Choroid plexus epithelial cell (primary cell): Measurements from ENCODE around the gene IL31RA.

Experiments used
- DNase-seq: peaks from one replicate; pipeline ENCODE4 v3.0.0-alpha.2; 2010; ENCODE audit warnings: low read depth
- H3K4me3 ChIP-seq: 2 replicates; pipeline ENCODE4 v1.5.1; 2011; ENCODE audit warnings: low read depth, mild to moderate bottlenecking, control low read depth, low read length, moderate library complexity
- CTCF ChIP-seq: conservative IDR thresholded peaks from 2 replicates; pipeline ENCODE4 v1.5.1; 2011; ENCODE audit warnings: low read depth, mild to moderate bottlenecking, control low read depth, inconsistent platforms, low read length, moderate library complexity

The IL31RA gene

GRCh38 chr5:55823151-55823796 lies 27.9 kb upstream of the IL31RA start:
- H3K4me3 ChIP-seq, result no peak overlapping the region
- no peak for DNase-seq
- TF ChIP-seq CTCF, result no peak

- TF ChIP-seq CTCF, result no peak
- no peak overlapping the region for H3K4me3 ChIP-seq
- no peak for DNase-seq
Observed at GRCh38 chr5:55829956-55830355, 21.2 kb upstream of the IL31RA start.

- no peak for TF ChIP-seq CTCF
- no peak overlapping the region for H3K4me3 ChIP-seq
- no peak for DNase-seq
Observed at GRCh38 chr5:55832446-55832845, 18.7 kb upstream of the IL31RA start.

- no peak for TF ChIP-seq CTCF
- H3K4me3 ChIP-seq, result no peak overlapping the region
- DNase-seq, result no peak
Observed at GRCh38 chr5:55836191-55836590, 15.0 kb upstream of the IL31RA start.

- no peak for TF ChIP-seq CTCF
- no peak for DNase-seq
- H3K4me3 ChIP-seq, result no peak overlapping the region
Observed at GRCh38 chr5:55841976-55842375, 9.2 kb upstream of the IL31RA start.

GRCh38 chr5:55847837-55848236 lies 3.3 kb upstream of the IL31RA start:
- no peak overlapping the region for H3K4me3 ChIP-seq
- peak; percentile 51 for DNase-seq
- TF ChIP-seq CTCF, result no peak

GRCh38 chr5:55848783-55849182 lies 2.4 kb upstream of the IL31RA start:
- no peak for DNase-seq
- TF ChIP-seq CTCF, result no peak
- no peak overlapping the region for H3K4me3 ChIP-seq
